ENCODE data around the gene SMC2.

The SMC2 gene

GRCh38 chr9:104093647-104094533 is at the start of gene SMC2:
TSS of gene SMC2 (plus strand) at chr9:104094309. CDS start at chr9:104095385, 1,076 bp downstream.
- H3K36me3 Mint-ChIP-seq (ENCODE audit: low read depth) = peaks cover 24% of the 10 kb centered on the region
- H3K4me3 Mint-ChIP-seq = peak within 1 kb of the TSS; percentile 96
- no peaks in the 10 kb centered on the region for H3K9me3 Mint-ChIP-seq
- peak within 1 kb of the TSS; percentile 99 for H3K27ac Mint-ChIP-seq
- no peaks in the 10 kb centered on the region for H3K27me3 Mint-ChIP-seq
- peaks cover 44% of the 10 kb centered on the region for H3K4me1 Mint-ChIP-seq (ENCODE audit: low read depth)

GRCh38 chr9:104068546-104068945 is 25.6 kb upstream of the SMC2 start:
- no peaks in the 10 kb centered on the region for H3K9me3 Mint-ChIP-seq

GRCh38 chr9:104069288-104069687 is 24.8 kb upstream of the SMC2 start:
- Mint-ChIP-seq H3K27me3 (peaks cover 4% of the 10 kb centered on the region), H3K4me3 (no peak overlapping the region), H3K4me1 (ENCODE audit: low read depth) (no peaks in the 10 kb centered on the region), H3K9me3 (no peaks in the 10 kb centered on the region), H3K36me3 (ENCODE audit: low read depth) (no peaks in the 10 kb centered on the region), H3K27ac (no peak overlapping the region)

More at GRCh38 chr9:104068546-104068945, 25.6 kb upstream of the SMC2 start:
- no peaks in the 10 kb centered on the region for H3K4me1 Mint-ChIP-seq (ENCODE audit: low read depth)
- H3K4me3 Mint-ChIP-seq = no peak overlapping the region
- no peak overlapping the region for H3K27ac Mint-ChIP-seq
- H3K36me3 Mint-ChIP-seq (ENCODE audit: low read depth) = no peaks in the 10 kb centered on the region
- no peaks in the 10 kb centered on the region for H3K27me3 Mint-ChIP-seq

GRCh38 chr9:104071589-104071988 is 22.5 kb upstream of the SMC2 start:
- Mint-ChIP-seq H3K4me3 (no peak overlapping the region), H3K27me3 (peaks cover 19% of the 10 kb centered on the region), H3K27ac (no peak overlapping the region), H3K4me1 (ENCODE audit: low read depth) (no peaks in the 10 kb centered on the region), H3K36me3 (ENCODE audit: low read depth) (no peaks in the 10 kb centered on the region), H3K9me3 (no peaks in the 10 kb centered on the region)

- peaks cover 30% of the 10 kb centered on the region for H3K27me3 Mint-ChIP-seq
- no peak overlapping the region for H3K27ac Mint-ChIP-seq
- no peaks in the 10 kb centered on the region for H3K36me3 Mint-ChIP-seq (ENCODE audit: low read depth)
- H3K9me3 Mint-ChIP-seq = peaks cover 2% of the 10 kb centered on the region
- H3K4me3 Mint-ChIP-seq = no peak overlapping the region
- no peaks in the 10 kb centered on the region for H3K4me1 Mint-ChIP-seq (ENCODE audit: low read depth)
Measured at GRCh38 chr9:104073098-104073769, 20.9 kb upstream of the SMC2 start.

- H3K36me3 Mint-ChIP-seq (ENCODE audit: low read depth) = no peaks in the 10 kb centered on the region
Measured at GRCh38 chr9:104073770-104074133, 20.4 kb upstream of the SMC2 start.

GRCh38 chr9:104074876-104075275 is 19.2 kb upstream of the SMC2 start:
- Mint-ChIP-seq H3K9me3 (peaks cover 6% of the 10 kb centered on the region), H3K4me3 (no peak overlapping the region), H3K4me1 (ENCODE audit: low read depth) (no peaks in the 10 kb centered on the region), H3K27me3 (peaks cover 39% of the 10 kb centered on the region), H3K36me3 (ENCODE audit: low read depth) (no peaks in the 10 kb centered on the region), H3K27ac (no peak overlapping the region)

More at GRCh38 chr9:104073770-104074133, 20.4 kb upstream of the SMC2 start:
- H3K4me1 Mint-ChIP-seq (ENCODE audit: low read depth) = no peaks in the 10 kb centered on the region
- H3K4me3 Mint-ChIP-seq = no peak overlapping the region
- peaks cover 6% of the 10 kb centered on the region for H3K9me3 Mint-ChIP-seq
- H3K27me3 Mint-ChIP-seq = peaks cover 33% of the 10 kb centered on the region
- H3K27ac Mint-ChIP-seq = no peak overlapping the region

- no peak overlapping the region for H3K27ac Mint-ChIP-seq
- peaks cover 39% of the 10 kb centered on the region for H3K27me3 Mint-ChIP-seq
- H3K4me1 Mint-ChIP-seq (ENCODE audit: low read depth) = no peaks in the 10 kb centered on the region
- H3K36me3 Mint-ChIP-seq (ENCODE audit: low read depth) = no peaks in the 10 kb centered on the region
- no peak overlapping the region for H3K4me3 Mint-ChIP-seq
- peaks cover 11% of the 10 kb centered on the region for H3K9me3 Mint-ChIP-seq
Measured at GRCh38 chr9:104075801-104076753, 18.0 kb upstream of the SMC2 start.

GRCh38 chr9:104078596-104078995 is 15.5 kb upstream of the SMC2 start:
- no peaks in the 10 kb centered on the region for H3K36me3 Mint-ChIP-seq (ENCODE audit: low read depth)
- H3K27me3 Mint-ChIP-seq = peaks cover 45% of the 10 kb centered on the region
- no peak overlapping the region for H3K4me3 Mint-ChIP-seq
- no peak overlapping the region for H3K27ac Mint-ChIP-seq
- peaks cover 13% of the 10 kb centered on the region for H3K9me3 Mint-ChIP-seq
- no peaks in the 10 kb centered on the region for H3K4me1 Mint-ChIP-seq (ENCODE audit: low read depth)

GRCh38 chr9:104080983-104081382 is 13.1 kb upstream of the SMC2 start:
- peaks cover 13% of the 10 kb centered on the region for H3K9me3 Mint-ChIP-seq
- no peaks in the 10 kb centered on the region for H3K36me3 Mint-ChIP-seq (ENCODE audit: low read depth)
- no peak overlapping the region for H3K4me3 Mint-ChIP-seq
- no peaks in the 10 kb centered on the region for H3K4me1 Mint-ChIP-seq (ENCODE audit: low read depth)
- H3K27ac Mint-ChIP-seq = no peak overlapping the region
- H3K27me3 Mint-ChIP-seq = peaks cover 32% of the 10 kb centered on the region

- H3K9me3 Mint-ChIP-seq = peaks cover 13% of the 10 kb centered on the region
- no peaks in the 10 kb centered on the region for H3K36me3 Mint-ChIP-seq (ENCODE audit: low read depth)
- H3K27me3 Mint-ChIP-seq = peaks cover 23% of the 10 kb centered on the region
- no peak overlapping the region for H3K27ac Mint-ChIP-seq
- no peaks in the 10 kb centered on the region for H3K4me1 Mint-ChIP-seq (ENCODE audit: low read depth)
- H3K4me3 Mint-ChIP-seq = no peak overlapping the region
Measured at GRCh38 chr9:104082168-104082567, 11.9 kb upstream of the SMC2 start.

- no peak overlapping the region for H3K27ac Mint-ChIP-seq
- H3K27me3 Mint-ChIP-seq = peaks cover 17% of the 10 kb centered on the region
- no peak overlapping the region for H3K4me3 Mint-ChIP-seq
- H3K36me3 Mint-ChIP-seq (ENCODE audit: low read depth) = no peaks in the 10 kb centered on the region
- H3K4me1 Mint-ChIP-seq (ENCODE audit: low read depth) = no peaks in the 10 kb centered on the region
- H3K9me3 Mint-ChIP-seq = peaks cover 5% of the 10 kb centered on the region
Measured at GRCh38 chr9:104085525-104085924, 8.6 kb upstream of the SMC2 start.

- no peak overlapping the region for H3K4me3 Mint-ChIP-seq
- H3K9me3 Mint-ChIP-seq = no peaks in the 10 kb centered on the region
- H3K27ac Mint-ChIP-seq = no peak overlapping the region
- no peaks in the 10 kb centered on the region for H3K36me3 Mint-ChIP-seq (ENCODE audit: low read depth)
- peaks cover 12% of the 10 kb centered on the region for H3K27me3 Mint-ChIP-seq
- peaks cover 16% of the 10 kb centered on the region for H3K4me1 Mint-ChIP-seq (ENCODE audit: low read depth)
Measured at GRCh38 chr9:104087894-104088293, 6.2 kb upstream of the SMC2 start.

- Mint-ChIP-seq H3K4me1 (ENCODE audit: low read depth) (peaks cover 19% of the 10 kb centered on the region), H3K27me3 (peaks cover 12% of the 10 kb centered on the region), H3K9me3 (no peaks in the 10 kb centered on the region), H3K36me3 (ENCODE audit: low read depth) (no peaks in the 10 kb centered on the region), H3K4me3 (no peak overlapping the region), H3K27ac (no peak overlapping the region)
Measured at GRCh38 chr9:104088416-104088815, 5.7 kb upstream of the SMC2 start.

Measured in stimulated activated naive CD8-positive, alpha-beta T cell treated with anti-CD3 and anti-CD28 coated beads, Interleukin-15, Interleukin-2, amounts not matched to agents 100 ng/mL and 50 ng/mL, for 24 hours (primary cell).